ENCODE measurements around the gene FAM236C.
"Not testable (repeated sequence)": the region's sequence is repeated elsewhere in the genome, so short reads cannot be mapped to it uniquely, and the experiment has no call there.

- not testable (repeated sequence) for TF ChIP-seq POLR2A, CTCF, POLR2AphosphoS5 (IDR thresholded peaks at IDR 0.05)
Measured at GRCh38 chrX:72943035-72943818, 30.8 kb downstream of the FAM236C start.

Measured in upper lobe of left lung (tissue), 4 donors.